Measurements from ENCODE around the gene SPON2.
"Not testable (repeated sequence)": the region's sequence is repeated elsewhere in the genome, so short reads cannot be mapped to it uniquely, and the experiment has no call there.

The SPON2 gene

GRCh38 chr4:1152290-1152689, 20.1 kb downstream of the SPON2 start:
- no peak for DNase-seq (ENCODE audit: low read depth, low spot score)

DNA sequence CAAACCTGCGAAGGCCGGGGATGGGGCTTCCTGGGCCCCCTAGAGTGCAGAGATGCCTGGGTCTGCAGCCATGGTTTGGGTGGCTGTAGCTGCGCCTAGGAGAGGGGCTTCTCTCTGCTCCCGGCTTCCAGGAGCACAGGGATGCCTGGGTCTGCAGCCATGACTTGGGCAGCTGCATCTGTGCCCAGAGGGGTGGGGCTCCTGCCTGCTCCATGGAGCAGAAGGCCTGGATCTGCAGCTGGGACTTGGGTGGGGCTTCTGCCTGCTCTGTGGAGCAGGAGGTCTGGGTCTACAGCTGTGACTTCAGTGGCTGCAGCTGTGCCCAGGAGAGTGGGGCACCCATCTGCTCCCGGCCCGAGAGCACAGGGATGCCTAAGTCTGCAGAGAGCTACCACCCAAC, 20.8 kb downstream of the SPON2 start:
- DNase-seq (ENCODE audit: low read depth, low spot score), result no peak

DNA sequence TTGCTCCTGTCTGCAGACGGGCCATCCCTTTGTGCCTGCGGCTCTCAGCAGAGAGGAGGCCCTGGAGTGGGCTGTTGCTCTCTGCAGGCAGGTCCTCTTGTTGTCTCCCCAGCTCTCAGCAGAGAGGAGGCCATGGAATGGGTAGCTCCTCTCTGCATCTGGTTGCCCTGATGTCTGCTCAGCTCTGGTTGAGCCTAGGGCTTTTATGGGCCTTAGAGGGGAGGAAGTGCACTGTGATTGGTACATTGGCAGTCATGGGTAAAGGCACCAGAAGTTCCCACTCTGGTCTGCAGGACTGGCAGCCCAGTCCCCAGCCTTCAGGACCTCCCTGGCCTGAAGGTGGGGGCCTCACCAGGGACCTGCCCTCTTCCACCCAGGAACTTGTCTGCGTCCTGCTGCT, 21.5 kb downstream of the SPON2 start:
- no peak for DNase-seq (ENCODE audit: low read depth, low spot score)

DNA sequence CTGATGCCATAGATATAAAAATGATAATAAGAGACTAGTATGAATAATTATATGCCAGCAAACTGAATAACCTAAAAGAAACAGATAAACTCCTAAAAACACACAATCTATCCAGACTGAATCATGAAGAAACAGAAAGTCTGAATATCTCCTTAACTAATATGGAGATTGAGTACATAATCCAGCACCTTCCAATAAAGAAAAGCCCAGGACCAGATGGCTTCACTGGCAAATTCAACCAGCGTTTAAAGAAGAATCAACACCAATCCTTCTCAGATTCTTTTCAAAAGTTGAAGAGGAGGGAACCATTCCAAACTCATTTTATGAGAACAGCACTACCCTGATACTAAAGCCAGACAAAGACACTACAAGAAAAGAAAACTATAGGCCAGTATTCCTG, 32.5 kb downstream of the SPON2 start:
- no peak for DNase-seq (ENCODE audit: low read depth, low spot score)

DNA sequence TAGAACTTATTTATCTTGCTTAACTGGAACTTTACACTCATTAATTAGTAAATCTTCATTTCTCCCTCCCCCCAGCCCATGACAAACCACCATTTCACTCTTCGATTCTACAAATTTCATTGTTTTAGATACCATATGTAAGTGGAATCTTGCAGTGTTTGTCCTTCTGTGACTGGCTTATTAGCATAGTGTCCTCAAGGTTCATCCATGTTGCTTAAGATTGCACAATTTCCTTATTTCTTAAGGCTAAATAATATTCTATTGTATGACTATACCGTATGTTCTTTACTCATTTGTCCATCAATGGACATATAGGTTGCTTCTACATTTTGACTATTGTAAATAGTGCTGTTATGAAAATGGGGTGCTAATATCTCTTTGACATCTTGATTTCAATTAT, 34.5 kb downstream of the SPON2 start:
- DNase-seq (ENCODE audit: low read depth, low spot score), result no peak

GRCh38 chr4:1137063-1137776, 35.2 kb downstream of the SPON2 start:
- DNase-seq (ENCODE audit: low read depth, low spot score), result no peak

- DNase-seq (ENCODE audit: low read depth, low spot score), result no peak
Measured at GRCh38 chr4:1136048-1136447, 36.3 kb downstream of the SPON2 start.

GRCh38 chr4:1133033-1133432, 39.4 kb downstream of the SPON2 start:
- DNase-seq (ENCODE audit: low read depth, low spot score), result no peak

GRCh38 chr4:1130316-1131186, 41.8 kb downstream of the SPON2 start:
- peak; percentile 53 for DNase-seq (ENCODE audit: low read depth, low spot score)

- no peak for DNase-seq (ENCODE audit: low read depth, low spot score)
Measured at GRCh38 chr4:1126506-1126905, 45.9 kb downstream of the SPON2 start.

GRCh38 chr4:1125466-1125865, 46.9 kb downstream of the SPON2 start:
- not testable (repeated sequence) for DNase-seq (ENCODE audit: low read depth, low spot score)

DNA sequence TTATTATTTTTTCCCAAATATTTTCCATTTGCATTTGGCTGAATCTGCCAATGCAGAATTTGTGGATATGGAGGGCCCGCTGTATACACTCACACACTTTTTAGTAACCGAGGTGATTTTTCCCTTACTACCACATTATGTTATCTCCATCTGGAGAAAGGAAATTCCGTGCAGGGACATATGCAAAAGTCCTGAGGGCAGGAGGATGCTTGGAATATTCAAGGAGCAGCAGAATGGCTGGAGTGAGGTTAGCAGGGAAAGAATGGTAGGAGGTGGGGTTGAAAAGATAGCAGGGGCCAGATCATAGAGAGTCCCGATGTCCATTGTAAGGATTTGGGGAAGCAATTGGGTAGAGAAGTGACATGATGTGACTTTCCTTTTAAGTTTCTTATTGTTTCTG, 47.6 kb downstream of the SPON2 start:
- DNase-seq (ENCODE audit: low read depth, low spot score), result no peak

GRCh38 chr4:1122505-1122904, 49.9 kb downstream of the SPON2 start:
- DNase-seq (ENCODE audit: low read depth, low spot score), result no peak

All from activated naive CD8-positive, alpha-beta T cell treated with anti-CD3 and anti-CD28 coated beads, Interleukin-2, amount 50 U/mL, for 16 hours (primary cell).